Right hindlimb (tissue), 1 donor: ENCODE measurements around the gene TULP1.
"Not testable (repeated sequence)": the region's sequence is repeated elsewhere in the genome, so short reads cannot be mapped to it uniquely, and the experiment has no call there.

Experiments used
- DNase-seq: peaks from one replicate; pipeline ENCODE4 v3.0.0-alpha.2; 2018

The TULP1 gene

GRCh38 chr6:35512740-35513139, at the start of gene TULP1:
TULP1 (minus strand) TSS chr6:35512896; CDS start chr6:35512858, 38 bp downstream.
- DNase-seq, result no peak

GRCh38 chr6:35562060-35562459, 49.4 kb upstream of the TULP1 start:
- no peak for DNase-seq

DNA sequence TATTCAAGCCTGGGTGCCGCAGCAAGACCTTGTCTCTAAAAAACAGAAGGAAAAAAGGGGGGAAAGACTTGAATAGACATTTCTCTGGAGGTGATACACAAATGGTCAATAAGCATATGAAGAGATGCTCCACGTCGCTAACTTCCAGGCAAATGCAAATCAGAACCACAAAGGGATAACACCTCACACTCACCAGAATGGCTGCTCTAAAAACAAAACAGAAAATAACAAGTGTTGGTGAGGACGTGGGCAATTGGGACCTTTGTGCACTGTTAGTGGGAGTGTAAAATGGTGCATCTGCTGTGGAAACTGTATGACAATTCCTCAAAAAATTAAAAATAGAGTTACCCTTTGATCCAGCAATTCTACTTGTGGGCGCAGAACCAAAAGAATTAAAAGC, 48.4 kb upstream of the TULP1 start:
- DNase-seq, result no peak

GRCh38 chr6:35558571-35558970, 45.9 kb upstream of the TULP1 start:
- no peak for DNase-seq

GRCh38 chr6:35557239-35557638, 44.5 kb upstream of the TULP1 start:
- DNase-seq, result no peak

DNA sequence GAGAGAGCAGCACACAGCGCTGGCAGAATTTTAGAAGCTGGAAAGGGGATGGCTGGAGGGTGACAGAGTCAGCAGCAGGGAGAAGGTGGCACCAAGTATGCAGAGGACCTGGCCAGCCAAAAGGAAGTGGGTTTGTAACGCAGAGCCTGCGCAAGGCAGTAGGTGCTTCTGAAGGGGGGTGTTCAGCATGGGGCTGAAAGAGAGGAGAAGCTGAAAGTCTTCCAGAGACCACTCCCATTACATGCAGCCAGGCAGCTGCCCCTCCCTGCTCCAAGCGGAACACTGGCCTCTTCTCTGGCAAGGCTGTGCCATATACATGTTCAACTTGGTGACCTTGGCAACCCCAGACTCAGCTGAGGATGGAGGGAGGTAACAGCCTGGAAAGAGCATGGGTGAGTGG, 42.1 kb upstream of the TULP1 start:
- DNase-seq, result no peak

GRCh38 chr6:35553315-35553714, 40.6 kb upstream of the TULP1 start:
- no peak for DNase-seq

- DNase-seq, result no peak
These were observed 39.7 kb upstream of the TULP1 start for GRCh38 chr6:35552285-35552917.

GRCh38 chr6:35550437-35550836, 37.7 kb upstream of the TULP1 start:
- no peak for DNase-seq

GRCh38 chr6:35547676-35548075, 35.0 kb upstream of the TULP1 start:
- DNase-seq, result no peak

GRCh38 chr6:35544769-35545361, 32.2 kb upstream of the TULP1 start:
- DNase-seq, result no peak

DNA sequence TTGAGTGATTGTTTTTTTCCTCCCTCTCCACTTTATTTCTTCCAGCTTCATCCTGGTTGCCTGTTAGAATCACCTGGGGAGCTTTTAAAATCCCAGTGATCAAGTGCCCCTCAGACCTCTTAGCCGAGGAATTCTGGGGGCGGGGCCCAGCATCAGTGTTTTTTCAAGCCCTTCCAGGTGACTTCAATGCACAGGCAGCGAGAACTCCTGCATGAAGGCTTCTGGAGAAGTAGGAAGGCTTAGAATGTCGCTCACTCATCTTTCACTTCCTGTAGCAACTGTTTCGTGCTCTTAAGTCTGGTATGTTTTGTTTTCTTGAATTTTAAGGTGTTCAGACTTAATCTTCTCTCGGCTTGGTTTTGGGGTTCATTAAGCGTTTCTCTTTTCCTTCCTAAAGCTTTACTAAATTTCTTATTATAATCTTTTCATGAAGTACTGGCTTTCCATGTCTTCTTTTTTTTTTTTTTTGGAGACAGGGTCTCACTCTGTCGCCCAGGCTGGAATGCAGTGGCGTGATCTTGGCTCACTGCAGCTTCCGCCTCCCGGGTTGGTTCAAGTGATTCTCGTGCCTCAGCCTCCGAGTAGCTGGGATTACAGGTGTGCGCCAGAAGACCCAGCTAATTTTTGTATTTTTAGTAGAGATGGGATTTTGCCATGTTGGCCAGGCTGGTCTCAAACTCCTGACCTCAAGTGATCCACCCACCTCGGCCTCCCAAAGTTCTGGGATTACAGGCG, 30.9 kb upstream of the TULP1 start:
- no peak for DNase-seq

DNA sequence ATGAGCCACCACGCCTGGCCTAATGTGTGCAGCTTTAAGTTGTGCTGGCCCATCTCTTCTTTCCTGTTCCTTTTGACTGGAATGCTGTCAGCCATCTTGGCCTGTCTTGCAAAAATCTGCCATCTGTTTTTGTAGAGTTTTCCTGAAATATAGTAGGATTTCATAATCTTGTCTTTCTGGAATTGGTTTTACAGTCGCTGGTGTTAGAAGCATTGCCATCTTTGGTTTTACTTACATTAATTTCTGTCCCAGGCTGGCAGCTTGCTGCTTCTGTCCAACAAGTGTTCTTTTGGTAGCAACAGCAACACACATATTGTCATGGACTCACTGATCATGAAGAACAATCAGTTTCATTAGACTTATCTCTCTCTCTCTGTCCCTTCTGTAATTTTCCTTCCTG, 29.1 kb upstream of the TULP1 start:
- DNase-seq, result no peak

- no peak for DNase-seq
These were observed 26.5 kb upstream of the TULP1 start for GRCh38 chr6:35539223-35539622.

DNA sequence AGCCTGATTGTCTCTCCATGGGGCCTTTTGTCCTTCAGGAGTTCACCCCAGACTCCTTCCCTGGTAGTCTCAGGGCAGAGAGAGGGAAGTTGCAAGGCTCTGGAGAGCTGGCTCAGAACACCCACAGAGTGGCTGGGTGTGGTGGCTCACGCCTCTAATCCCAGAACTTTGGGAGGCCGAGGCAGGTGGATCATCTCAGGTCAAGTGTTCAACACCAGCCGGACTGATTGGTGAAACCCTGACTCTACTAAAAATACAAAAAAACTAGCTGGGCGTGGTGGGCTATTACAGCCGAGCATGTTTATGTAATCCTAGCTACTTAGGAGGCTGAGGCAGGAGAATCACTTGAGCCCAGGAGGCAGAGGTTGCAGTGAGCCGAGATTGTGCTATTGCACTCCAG, 23.2 kb upstream of the TULP1 start:
- DNase-seq, result not testable (repeated sequence)

GRCh38 chr6:35534407-35535170, 21.9 kb upstream of the TULP1 start:
- DNase-seq, result peak; percentile 78

- DNase-seq, result no peak
These were observed 21.3 kb upstream of the TULP1 start for GRCh38 chr6:35533981-35534380.

DNA sequence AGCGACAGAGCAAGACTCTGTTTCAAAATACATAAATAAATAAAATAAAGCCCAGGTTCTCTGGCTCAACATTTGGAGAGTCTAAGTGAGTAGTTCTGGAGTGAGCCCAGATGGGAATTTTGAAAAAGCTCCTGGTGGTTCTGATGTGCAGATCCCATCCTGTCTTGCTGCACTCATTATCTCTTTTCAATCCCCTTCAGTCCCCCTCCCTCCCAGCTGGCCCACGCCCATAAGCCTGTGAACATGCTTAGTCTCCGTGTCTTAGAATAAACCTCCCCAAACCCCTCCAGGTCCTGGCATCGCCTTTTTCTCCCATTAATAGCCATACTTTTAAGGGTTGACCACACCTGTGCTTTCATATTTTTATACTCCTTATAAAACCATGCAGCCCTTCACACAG, 19.4 kb upstream of the TULP1 start:
- DNase-seq, result no peak

GRCh38 chr6:35524380-35525020, 11.8 kb upstream of the TULP1 start:
- DNase-seq, result no peak

DNA sequence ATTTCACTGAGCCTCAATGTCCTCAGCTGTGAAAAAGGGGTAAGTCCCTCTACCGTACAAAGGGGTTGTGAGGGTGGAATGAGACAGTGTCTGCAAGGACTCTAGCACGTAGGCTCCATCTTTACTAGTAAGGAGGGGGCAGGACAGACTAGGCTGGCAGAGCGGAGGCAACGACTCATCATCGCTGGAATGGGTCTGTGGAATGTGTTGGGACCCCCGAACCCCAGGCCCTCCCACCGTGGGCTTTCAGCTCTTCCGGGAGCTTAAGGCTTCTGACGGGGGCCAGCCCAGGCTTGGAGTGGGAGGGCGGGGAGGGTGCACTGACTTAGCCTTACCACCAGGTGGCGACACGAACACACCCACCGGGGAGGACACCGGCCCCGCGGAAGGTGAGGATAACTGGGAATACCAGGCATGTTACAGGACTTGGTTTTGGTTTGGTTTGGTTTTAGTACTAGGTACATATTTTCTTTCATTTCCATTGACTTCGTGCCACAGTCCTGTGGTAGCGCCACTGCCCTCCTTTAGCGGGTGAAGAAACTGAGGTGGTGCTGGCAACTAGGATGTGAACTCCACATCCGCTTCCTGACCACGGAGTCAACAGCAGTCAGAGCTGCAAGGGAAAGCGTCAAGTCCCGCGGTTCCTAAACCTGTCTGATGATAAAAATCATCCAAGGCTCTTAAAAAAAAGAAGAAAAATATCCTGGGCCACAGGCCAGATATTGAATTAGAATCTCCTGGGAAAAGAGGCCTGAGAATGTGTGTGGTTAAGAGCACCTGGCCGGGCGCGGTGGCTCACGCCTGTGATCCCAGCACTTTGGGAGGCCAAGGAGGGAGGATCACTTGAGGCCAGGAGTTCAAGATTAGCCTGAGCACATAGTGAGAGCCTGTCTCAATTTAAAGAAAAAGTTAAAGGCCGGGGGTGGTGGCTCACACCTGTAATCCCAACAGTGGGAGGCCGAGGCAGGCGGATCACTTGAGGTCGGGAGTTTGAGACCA, 10.3 kb upstream of the TULP1 start:
- peak; percentile 80 for DNase-seq

GRCh38 chr6:35522151-35522550, 9.5 kb upstream of the TULP1 start:
- no peak for DNase-seq

GRCh38 chr6:35521235-35521634, 8.5 kb upstream of the TULP1 start:
- no peak for DNase-seq
